Osteoblast (primary cell): Measurements from ENCODE around the gene RAVER2. TPM values are rescaled to one million over a fixed set of nuclear protein-coding genes. Genes with fewer than 3 reads are reported as not detected.

Experiments
- DNase-seq: peaks from one replicate; pipeline ENCODE4 v3.0.0; 2011; ENCODE audit warnings: low spot score, mixed read lengths; ENCODE audit not compliant: insufficient read length; ENCODE audit errors: missing footprints
- H2AFZ ChIP-seq: 2 replicates; pipeline ENCODE4 v1.6.0; 2011; ENCODE audit warnings: mild to moderate bottlenecking, low read length
- H3K27ac ChIP-seq: 2 replicates; pipeline ENCODE4 v1.5.1; 2011; ENCODE audit warnings: mild to moderate bottlenecking, low read depth, low read length, moderate library complexity
- H3K27me3 ChIP-seq: 2 replicates; pipeline ENCODE4 v1.6.0; 2012; ENCODE audit warnings: mild to moderate bottlenecking, control low read depth, inconsistent platforms, low read length, moderate library complexity; ENCODE audit not compliant: insufficient read depth
- H3K36me3 ChIP-seq: 2 replicates; pipeline ENCODE4 v1.5.1; 2011; ENCODE audit warnings: mild to moderate bottlenecking, low read length, control low read depth, moderate library complexity; ENCODE audit not compliant: insufficient read depth
- H3K4me1 ChIP-seq: 2 replicates; pipeline ENCODE4 v1.5.1; 2011; ENCODE audit warnings: mild to moderate bottlenecking, low read length, control low read depth, moderate library complexity; ENCODE audit not compliant: insufficient read depth
- H3K4me2 ChIP-seq: 2 replicates; pipeline ENCODE4 v1.6.0; 2011; ENCODE audit warnings: mild to moderate bottlenecking, low read length; ENCODE audit not compliant: insufficient read depth
- H3K4me3 ChIP-seq: fragments of 200-600 bp; sonication (generic); 3 replicates; pipeline ENCODE4 v1.5.1; 2012; ENCODE audit warnings: mild to moderate bottlenecking, low read length, inconsistent platforms; ENCODE audit not compliant: insufficient read depth
- H3K79me2 ChIP-seq: 2 replicates; pipeline ENCODE4 v1.6.0; 2012; ENCODE audit warnings: mild to moderate bottlenecking, low read length, control low read depth, inconsistent platforms; ENCODE audit not compliant: insufficient read depth
- H3K9me3 ChIP-seq: 2 replicates; pipeline ENCODE4 v1.5.1; 2011; ENCODE audit warnings: low read depth, low read length, control low read depth
- H4K20me1 ChIP-seq: 2 replicates; pipeline ENCODE4 v1.6.0; 2012; ENCODE audit warnings: mild to moderate bottlenecking, low read length, control low read depth; ENCODE audit not compliant: insufficient read depth
- total RNA-seq: library from RNA; depleted of rRNA; stranded (reverse); fragments of >200 nt; gene quantifications from 2 replicates; pipeline ENCODE4 v1.2.3, GENCODE V29; 2012
- TF ChIP-seq, protein P1 (sequence below): IDR thresholded peaks from 2 replicates; pipeline ENCODE4 v1.5.1; 2011; ENCODE audit warnings: mild to moderate bottlenecking, low read depth, low read length, moderate library complexity; ENCODE audit errors: extremely low read depth

RAVER2 gene
- total RNA-seq, 1 donor, result 17.4 TPM

GRCh38 chr1:64881281-64881680, 136.4 kb downstream of the RAVER2 start:
- TF ChIP-seq, protein P1, sequence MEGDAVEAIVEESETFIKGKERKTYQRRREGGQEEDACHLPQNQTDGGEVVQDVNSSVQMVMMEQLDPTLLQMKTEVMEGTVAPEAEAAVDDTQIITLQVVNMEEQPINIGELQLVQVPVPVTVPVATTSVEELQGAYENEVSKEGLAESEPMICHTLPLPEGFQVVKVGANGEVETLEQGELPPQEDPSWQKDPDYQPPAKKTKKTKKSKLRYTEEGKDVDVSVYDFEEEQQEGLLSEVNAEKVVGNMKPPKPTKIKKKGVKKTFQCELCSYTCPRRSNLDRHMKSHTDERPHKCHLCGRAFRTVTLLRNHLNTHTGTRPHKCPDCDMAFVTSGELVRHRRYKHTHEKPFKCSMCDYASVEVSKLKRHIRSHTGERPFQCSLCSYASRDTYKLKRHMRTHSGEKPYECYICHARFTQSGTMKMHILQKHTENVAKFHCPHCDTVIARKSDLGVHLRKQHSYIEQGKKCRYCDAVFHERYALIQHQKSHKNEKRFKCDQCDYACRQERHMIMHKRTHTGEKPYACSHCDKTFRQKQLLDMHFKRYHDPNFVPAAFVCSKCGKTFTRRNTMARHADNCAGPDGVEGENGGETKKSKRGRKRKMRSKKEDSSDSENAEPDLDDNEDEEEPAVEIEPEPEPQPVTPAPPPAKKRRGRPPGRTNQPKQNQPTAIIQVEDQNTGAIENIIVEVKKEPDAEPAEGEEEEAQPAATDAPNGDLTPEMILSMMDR, result no peak
- peak; percentile 79 for DNase-seq

More at GRCh38 chr1:64881281-64881680, 136.4 kb downstream of the RAVER2 start:
- Histone ChIP-seq H3K27ac (peak overlapping the region; percentile 67), H3K36me3 (peaks cover 26% of the 10 kb centered on the region), H4K20me1 (peaks cover 15% of the 10 kb centered on the region), H3K79me2 (peaks cover 13% of the 10 kb centered on the region), H2AFZ (no peak overlapping the region), H3K27me3 (no peaks in the 10 kb centered on the region), H3K4me3 (no peak overlapping the region), H3K4me2 (peak overlapping the region; percentile 37), H3K4me1 (peaks cover 10% of the 10 kb centered on the region), H3K9me3 (no peaks in the 10 kb centered on the region)

Other genes with a start within 250 kb of the RAVER2 start
- 178 and 197 TPM in 2 replicates for gene JAK1, start 221.5 kb downstream of the RAVER2 start, total RNA-seq